HS-5 (cell line): ENCODE results near the gene SNCA.

Experiments
- DNase-seq: peaks from one replicate; pipeline ENCODE4 v3.0.0-alpha.2; 2012; ENCODE audit warnings: low read depth

Gene SNCA

DNA sequence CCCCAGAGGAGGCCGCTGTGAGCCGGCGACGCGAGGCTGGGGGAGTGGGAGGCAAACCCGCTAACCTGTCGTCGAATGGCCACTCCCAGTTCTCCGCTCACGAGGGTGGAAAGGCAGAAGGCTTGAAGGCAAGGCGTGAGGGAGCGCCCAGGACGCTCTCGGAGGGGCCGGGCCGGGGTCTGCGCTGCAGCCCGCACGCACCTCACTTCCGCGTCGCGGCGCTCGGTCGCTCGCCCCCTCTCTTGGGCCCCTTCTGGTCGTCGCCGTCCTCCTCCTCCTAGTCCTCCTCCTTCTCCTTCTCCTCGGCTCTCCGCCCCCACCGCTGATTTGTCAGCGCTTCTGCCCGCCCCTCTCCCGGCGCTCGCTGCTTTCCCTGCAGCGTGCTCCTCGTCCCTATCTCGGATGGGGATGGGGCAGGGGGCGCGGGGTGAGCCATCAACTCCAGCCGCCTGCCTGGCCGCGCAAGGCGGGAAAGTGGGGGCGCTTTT, at the start of gene SNCA:
TSS of gene SNCA (minus strand) at position 265 of the 488 bp plus-strand sequence. CDS start 1,494 bp downstream, outside the sequence.
- no peak for DNase-seq

DNA sequence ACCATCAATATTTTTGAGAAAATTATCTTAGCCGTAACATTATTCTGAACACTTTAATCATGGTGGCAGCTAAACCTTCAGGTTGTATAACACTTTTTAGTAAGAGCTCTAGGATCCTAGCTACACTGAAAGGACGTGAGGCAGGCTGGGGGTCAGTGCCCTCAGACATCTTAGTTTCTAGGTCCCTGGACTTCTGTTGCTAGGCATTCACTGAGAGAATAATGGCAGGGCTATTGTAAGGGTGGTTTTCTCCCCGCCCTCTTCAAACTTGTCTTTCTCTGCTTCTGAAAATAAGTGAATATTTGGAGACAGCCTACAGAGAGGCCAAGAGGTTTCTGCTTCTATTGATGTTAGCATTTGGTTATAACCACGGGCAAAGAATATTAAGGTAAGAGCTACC, 42.3 kb upstream of the SNCA start:
- no peak for DNase-seq

GRCh38 chr4:89878611-89879010, 41.6 kb upstream of the SNCA start:
- DNase-seq, result no peak

DNA sequence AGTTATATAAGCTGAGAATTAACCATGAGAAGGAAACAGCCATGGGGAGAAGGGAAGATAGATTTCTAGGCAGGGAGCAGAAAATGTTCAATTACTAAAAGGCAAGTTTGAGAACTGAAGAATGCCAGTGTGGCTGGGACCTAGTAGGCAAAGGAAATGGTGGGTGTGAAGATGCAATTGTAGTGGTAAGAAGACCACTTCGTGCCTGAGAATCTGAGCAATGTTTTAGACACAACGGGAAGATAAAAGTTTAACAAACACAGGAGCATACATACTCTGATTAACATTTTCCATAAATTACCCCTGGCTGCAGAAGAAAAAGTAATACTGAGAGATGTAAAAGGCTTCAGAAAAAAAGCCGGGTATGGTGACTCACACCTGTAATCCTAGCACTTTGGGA, 39.6 kb upstream of the SNCA start:
- DNase-seq, result no peak

GRCh38 chr4:89871211-89871610, 34.2 kb upstream of the SNCA start:
- no peak for DNase-seq

GRCh38 chr4:89868999-89869589, 32.1 kb upstream of the SNCA start:
- no peak for DNase-seq

GRCh38 chr4:89868276-89868675, 31.3 kb upstream of the SNCA start:
- no peak for DNase-seq

DNA sequence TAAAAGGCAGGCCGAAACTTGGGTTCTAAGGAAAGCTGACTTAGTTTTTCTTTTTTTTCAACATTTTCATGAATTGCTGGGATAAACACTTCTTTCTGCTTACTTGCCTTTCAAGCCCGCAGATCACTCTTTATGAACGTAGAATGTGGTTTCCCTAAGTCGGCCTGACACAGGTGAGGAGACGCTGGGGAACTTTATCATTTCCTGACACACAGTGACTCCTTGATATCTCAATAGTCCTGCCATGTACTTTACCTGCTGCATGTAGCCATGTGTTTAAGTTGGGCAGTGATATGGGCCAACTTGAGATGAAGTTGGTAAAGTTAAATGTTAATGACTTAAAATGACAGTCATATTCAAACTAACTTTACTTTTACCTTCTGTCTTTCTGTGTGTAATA, 26.6 kb upstream of the SNCA start:
- DNase-seq, result no peak

DNA sequence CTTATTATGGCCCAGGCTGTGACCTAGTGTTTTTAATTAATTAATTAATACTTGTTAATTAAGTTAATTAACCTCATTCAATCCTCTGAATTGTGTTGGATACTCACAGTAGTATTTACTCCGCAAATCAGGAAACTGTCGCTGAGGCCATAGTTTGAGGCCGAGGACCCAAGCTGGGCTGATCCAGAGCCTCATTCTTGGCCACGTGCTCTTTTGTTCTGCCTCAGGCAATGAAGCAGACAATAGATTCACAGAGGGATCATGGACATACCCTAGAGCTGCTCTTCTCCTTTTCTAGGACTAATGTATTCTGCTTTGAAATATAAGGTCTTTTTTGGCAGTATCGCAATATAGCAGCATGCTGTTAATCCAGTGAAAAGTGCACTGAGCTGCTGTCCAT, 24.0 kb upstream of the SNCA start:
- DNase-seq, result no peak

DNA sequence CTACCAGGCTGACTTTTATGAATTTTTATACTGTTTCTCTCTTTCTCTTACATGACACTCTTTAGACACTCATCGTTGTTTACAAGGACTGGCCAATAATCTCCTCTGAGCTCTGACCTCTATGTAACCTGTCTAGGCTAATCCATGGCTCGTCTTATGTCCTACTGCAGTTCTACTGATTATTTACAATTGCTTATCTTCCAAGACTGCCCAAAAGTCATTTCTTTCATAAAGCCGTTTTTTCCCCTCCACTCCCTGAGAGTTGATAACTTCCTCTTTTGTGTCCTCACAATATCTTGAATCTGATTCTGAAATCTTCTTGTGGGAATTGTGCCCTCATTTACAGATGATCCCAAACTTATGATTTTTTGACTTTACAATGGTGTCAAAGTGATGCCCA, 18.3 kb upstream of the SNCA start:
- DNase-seq, result no peak

DNA sequence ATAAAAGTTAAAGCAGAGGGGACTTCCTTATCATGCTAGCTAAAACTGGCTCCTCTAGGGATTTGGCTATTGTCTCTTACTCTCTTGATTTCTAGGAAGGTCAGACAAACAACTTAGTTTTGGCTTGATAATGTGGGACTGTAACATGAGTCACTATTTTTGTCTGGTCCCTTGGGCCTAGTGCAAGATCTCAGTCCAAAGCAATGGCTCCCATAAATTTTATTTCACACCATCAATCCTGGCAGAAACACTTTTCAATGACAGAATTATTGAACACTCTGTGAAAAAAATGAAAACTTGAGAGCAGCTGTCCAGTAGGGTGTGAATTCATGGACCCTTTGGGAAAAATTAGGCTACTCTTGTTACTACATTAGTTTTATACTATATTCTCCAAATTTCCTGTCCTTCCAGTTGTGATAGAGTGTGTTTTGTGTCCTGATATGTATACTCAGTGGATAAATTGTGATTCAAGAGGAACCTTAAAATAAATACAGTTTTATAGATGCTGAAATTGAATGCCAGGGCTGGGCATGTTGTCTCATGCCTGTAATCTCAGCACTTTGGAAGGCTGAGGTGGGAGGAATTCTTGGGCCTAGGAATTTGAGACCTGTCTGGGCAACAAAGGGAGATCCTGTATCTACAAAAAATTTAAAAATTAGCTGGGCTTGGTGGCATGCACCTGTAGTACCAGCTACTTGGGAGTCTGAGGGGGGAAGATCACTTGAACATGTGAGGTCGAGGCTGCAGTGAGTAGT, 10.8 kb upstream of the SNCA start:
- DNase-seq, result no peak

- no peak for DNase-seq
Observed at GRCh38 chr4:89839558-89839957, 2.6 kb upstream of the SNCA start.

DNA sequence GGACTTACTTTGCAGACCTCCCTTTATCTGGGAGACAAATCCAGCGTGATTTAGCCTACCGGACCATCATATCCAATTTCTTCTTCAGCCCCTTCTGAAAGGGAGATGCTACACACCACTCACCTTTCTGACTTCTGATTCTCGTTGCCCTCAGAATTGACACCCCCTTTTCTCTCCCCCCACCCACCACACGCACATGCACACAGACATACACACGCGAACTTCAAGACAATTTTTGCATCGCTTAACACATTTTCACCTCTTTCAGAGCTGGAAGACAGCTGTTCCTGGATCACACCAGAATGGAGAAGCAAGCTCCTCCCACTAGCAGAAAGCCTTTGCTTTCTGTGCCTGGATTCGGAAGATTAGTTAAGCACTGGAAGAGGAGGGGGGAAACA, 1.0 kb upstream of the SNCA start:
- no peak for DNase-seq

DNA sequence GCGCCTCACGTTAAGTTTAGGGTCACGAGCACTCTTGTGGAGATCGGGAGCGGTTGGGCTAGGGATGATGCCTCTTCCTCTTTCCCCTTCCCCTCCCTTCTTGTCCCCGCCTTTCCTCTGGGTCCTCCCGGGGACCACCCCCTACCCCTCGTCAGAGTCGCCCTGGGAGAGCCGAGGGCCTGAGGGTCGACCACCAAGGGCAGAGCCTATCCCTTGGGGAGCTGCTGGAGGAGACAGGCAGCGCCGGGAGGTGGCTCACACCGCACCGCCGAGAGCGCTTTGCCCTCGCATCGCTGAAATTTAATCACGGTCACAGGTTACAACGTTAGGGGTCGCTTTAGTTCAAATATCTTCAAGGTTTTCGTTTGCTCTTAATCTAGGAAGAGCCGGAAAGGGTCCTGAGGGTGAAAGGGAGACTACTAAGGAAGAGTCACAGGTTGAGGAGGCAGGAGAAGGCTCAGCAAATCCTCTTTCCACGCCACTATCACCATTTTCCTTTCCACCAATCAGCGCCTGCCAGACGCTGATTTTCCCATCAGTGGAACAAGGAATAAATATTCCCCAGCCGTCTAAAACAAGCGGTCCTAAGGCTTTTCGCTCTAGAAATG, 528 bp upstream of the SNCA start:
- no peak for DNase-seq

DNA sequence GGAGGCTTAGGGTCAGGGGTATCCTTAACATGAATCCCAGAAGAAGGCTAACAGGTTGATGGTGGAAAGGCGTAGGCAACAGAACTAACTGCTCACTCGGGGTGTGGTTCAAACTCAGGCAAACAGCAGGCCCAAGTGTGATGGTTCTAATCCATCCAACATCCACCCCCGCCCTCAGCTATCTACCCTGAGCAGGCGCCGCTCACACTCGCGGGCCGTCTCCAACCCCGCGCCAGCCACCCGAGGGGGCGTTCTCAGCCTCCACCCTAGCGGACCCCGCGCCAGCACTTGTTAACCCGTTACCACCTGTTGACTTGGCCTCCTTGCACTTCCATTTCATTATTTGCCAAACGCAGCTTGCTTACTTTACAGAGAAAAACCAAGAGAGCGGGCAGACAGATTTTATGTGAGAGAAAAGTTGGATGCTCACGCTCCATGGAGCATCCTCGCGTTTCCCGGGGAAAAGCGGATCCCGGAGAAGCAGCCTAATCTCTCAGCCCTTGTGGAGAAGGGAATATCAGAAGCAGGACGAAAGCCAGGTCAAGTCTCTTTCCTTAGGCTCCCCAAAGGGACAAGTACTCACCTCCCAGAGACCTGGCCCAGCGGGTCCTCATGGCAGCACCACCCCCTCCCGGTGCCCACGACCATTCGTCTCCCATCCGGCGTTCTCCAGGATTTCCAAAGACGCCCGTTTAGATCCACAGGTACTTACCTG, 773 bp downstream of the SNCA start:
- DNase-seq, result no peak

DNA sequence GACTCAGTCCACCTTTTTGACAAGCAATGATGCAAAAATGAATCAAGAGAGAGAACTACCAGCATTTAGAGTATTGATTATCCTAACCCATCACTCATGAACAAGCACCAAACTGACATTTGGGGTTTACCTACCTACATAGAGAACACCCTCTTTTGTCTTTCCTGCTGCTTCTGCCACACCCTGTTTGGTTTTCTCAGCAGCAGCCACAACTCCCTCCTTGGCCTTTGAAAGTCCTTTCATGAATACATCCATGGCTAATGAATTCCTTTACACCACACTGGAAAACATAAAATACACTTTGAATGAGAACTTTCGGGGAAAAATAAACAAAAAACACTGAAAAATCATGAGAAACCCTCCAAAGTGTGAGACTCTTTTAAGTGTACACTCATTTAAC, 1.5 kb downstream of the SNCA start:
- DNase-seq, result no peak

DNA sequence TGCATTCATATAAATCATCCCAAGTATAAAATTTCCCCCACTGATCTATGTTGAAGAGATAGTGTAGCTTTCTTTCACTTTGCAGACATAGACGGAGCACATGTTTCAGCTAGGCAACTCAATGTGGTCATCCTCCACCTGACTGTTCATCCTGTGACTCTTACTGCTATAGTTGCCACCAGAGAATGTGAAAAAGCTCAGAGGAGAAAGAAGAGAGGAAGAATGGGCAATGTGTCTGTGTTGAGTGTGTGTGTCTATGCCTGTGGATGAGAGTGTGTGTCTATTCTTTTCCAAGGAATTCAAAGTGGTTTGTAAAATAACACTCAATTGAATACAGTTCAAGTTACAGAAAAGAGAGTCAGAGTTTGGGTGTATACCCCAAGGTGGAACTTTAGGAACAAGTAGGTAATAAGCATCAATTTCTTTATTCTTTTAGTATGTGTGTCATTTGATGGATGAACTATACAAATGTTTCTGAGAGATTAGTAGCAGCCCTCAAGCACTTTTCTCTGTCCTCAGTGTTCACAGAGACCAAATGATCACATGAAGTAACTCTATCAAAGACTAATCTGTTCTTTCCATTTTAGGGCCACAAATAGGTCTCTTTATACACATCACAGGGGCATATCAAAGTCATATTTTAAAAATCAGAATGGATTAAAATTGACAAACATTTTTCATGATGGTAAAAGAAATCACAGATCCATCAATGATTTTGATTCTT, 2.3 kb downstream of the SNCA start:
- no peak for DNase-seq

DNA sequence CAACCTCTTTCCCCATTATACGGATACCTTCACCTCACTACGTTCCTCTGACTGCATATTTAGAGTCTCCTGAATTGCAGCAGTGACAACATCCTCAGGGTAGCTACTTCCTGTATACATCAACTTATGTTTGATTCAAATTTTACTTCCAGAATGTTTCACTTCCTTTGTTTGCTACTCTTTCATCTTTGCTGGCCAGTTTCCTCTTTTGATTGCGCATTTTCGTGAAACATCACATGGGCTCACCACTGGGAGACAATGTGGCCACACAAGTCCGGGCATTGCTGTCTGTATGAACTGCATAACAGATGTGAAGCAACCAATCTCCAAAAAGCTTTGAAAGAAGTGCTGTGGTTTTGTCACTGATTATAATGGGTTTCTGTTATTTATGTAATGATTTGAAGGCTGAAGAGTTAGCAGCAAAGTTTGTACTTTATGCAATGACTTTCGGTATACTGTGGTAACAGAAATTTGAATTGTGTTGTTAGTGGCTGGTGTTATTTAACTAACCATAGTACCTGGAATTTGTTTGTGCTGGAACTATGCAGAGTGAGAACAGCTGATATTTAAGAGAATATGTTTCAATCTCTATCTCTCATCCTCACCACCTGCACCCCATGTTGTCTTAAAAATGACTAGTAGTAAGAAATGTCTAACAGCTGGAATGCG, 7.4 kb downstream of the SNCA start:
- DNase-seq, result no peak

GRCh38 chr4:89823416-89823815, 13.5 kb downstream of the SNCA start:
- no peak for DNase-seq

GRCh38 chr4:89821612-89822011, 15.3 kb downstream of the SNCA start:
- DNase-seq, result no peak

DNA sequence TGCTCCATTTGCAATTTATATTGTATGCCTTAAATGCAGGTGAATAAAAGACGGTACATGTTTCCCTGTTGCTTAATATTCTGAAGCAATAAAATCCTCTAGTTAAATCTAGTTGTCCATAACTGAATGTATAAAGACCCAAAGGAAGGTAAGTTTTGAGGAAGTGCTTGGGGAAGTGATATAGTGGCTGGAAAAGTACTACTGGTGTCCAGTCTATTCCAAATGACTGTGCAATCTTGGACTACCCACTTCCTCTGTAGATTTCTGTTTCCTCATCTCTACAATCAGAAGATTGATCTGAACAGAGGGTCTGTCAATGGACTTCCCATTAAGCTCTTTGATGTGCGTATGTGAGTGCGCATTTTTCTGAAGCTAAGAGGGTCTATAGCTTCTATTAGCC, 17.0 kb downstream of the SNCA start:
- DNase-seq, result no peak

DNA sequence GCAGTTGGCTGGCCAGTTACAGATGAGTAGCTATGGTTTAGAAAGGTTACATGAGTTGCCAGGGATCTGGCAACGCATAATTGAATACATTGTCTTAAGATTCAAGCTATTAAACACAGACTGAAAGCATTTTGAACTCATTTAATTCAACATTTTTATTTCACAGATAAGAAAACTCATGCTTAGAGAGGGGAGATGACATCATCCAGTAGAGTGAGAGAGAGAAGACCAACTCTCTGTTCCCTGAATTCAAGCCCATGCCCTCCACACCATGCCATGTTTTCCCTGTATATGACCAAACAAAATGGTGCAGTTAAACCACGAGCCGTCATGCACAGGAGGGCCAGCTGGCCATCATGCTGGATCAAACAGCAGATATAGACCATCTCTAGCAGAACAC, 22.6 kb downstream of the SNCA start:
- no peak for DNase-seq
